ENCODE results near the gene CRHR1. TPM values are rescaled to one million over a fixed set of nuclear protein-coding genes. Genes with fewer than 3 reads are reported as not detected.

CRHR1 gene
- total RNA-seq, 4 donors from 2014 or later: 0.26 to 0.89 (median 0.76) TPM

DNA sequence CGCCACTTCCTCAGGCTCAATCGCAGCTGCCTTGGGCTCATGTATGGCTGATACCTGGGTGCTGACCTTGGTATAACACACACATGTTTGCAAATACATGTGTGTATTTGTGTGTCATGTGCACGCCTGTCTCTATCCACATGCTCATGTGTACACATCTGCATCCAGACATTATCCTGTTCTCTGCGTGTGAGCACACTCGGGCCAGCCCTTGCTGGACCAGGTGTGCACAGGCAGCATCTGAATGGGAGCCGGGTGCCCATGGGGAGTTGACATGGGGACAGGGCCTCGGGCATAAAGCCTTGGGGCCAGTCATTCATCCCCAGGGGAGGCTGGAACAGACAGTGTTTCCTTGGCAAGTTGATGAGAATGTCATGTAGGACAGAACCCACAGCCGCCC lies 29.1 kb upstream of the CRHR1 start:
- DNase-seq (ENCODE audit: low spot score in 2 of 2): no peak
- H3K4me1 ChIP-seq: no peaks in the 10 kb centered on the region
- TF ChIP-seq POLR2AphosphoS5 (IDR thresholded peaks at IDR 0.05) (no peak), POLR2A (IDR thresholded peaks at IDR 0.05) (no peak), EP300 (IDR thresholded peaks at IDR 0.05) (no peak)
- TF ChIP-seq, protein P1, sequence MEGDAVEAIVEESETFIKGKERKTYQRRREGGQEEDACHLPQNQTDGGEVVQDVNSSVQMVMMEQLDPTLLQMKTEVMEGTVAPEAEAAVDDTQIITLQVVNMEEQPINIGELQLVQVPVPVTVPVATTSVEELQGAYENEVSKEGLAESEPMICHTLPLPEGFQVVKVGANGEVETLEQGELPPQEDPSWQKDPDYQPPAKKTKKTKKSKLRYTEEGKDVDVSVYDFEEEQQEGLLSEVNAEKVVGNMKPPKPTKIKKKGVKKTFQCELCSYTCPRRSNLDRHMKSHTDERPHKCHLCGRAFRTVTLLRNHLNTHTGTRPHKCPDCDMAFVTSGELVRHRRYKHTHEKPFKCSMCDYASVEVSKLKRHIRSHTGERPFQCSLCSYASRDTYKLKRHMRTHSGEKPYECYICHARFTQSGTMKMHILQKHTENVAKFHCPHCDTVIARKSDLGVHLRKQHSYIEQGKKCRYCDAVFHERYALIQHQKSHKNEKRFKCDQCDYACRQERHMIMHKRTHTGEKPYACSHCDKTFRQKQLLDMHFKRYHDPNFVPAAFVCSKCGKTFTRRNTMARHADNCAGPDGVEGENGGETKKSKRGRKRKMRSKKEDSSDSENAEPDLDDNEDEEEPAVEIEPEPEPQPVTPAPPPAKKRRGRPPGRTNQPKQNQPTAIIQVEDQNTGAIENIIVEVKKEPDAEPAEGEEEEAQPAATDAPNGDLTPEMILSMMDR (IDR thresholded peaks at IDR 0.05): no peak
- H3K27me3 ChIP-seq: peaks cover 64% of the 10 kb centered on the region
- H3K4me3 ChIP-seq: no peak overlapping the region
- no peak overlapping the region for H3K27ac ChIP-seq
- no peaks in the 10 kb centered on the region for H3K36me3 ChIP-seq
- WGBS: 82% methylated on average over 8 of the region's 8 CpGs
- H3K9me3 ChIP-seq: no peaks in the 10 kb centered on the region

DNA sequence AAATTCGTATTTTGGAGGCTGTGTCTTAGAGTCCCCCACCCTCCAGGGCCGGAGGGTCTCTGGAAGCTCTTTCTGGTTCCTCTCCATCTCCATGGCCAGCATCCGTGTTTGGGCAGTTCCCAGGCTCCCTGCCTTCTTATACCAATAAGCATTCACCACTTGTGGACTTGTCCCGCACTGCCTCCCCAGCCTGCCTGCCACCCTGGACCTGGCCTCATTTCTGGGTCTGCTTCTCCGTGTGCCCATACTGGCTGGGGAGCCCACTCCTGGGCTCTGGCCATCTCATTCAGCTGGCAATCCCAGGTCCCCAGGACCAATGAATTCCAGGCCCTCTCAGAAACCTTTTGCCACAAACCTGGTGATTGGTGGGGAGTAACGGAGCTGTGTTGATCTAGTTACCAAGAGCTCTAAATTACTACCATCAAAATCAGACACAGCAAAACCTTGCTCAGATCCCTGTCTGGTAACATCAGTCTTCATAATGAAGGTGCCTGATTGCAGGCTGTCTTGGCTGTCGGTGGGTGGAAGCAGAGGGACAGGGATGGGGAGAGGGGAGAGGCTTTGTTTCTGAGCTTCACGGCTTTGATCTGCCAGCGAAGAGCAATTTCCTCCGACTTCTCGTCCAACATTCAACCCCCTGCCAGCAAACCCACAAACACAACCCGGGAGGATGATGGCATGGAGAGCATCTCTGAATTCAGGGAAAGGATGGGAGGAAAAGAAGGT lies 27.7 kb upstream of the CRHR1 start:
- 47% methylated on average over 12 of the region's 12 CpGs for WGBS
- H3K4me1 ChIP-seq: no peaks in the 10 kb centered on the region
- peaks cover 56% of the 10 kb centered on the region for H3K27me3 ChIP-seq
- H3K9me3 ChIP-seq: no peaks in the 10 kb centered on the region
- no peak overlapping the region for H3K4me3 ChIP-seq
- no peak overlapping the region for H3K27ac ChIP-seq
- no peaks in the 10 kb centered on the region for H3K36me3 ChIP-seq
- DNase-seq (ENCODE audit: low spot score in 2 of 2): no peak
- TF ChIP-seq POLR2A (IDR thresholded peaks at IDR 0.05): no peak
- TF ChIP-seq, protein P1 (IDR thresholded peaks at IDR 0.05): no peak
- no peak for TF ChIP-seq POLR2AphosphoS5 (IDR thresholded peaks at IDR 0.05)
- TF ChIP-seq EP300 (IDR thresholded peaks at IDR 0.05): no peak

DNA sequence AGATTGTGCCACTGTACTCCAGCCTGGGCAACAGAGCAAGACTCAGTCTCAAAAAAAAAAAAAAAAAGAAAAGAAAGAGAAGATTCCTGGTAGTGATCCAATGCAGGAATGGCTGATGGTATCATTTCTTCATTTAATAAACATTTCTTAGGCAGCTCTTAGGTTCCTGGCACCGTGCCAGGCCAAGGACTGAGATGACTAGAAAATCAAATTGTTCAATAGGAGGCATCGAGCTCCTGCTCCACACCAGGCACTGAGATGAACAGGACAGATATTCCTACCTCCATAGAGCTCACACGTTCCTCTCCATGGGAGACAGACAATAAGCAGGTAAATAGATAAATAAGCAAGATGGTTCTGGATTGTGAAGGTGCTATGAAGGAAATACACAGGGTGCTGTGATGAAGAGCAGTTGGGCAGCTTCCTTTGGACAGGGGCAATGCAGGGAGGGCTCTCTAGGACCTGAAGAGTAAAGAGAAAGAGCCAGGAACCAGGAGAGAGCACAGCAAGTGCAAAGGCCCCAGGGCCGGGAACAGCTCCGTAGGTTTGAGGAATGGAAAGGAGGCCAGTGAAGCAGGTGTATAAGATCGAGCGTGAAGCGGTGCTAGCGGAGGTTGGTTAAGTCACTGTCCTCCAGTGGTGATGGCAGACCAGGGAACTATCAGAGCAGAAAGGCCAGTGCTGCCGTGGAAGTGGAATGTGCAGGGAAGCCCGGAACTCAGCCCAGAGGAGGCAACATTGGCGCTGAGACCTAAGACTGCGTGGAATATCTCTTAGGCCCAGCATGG lies 26.5 kb upstream of the CRHR1 start:
- H3K27ac ChIP-seq: no peak overlapping the region
- WGBS: 79% methylated on average over 13 of the region's 13 CpGs
- TF ChIP-seq EP300 (IDR thresholded peaks at IDR 0.05) (no peak), POLR2A (IDR thresholded peaks at IDR 0.05) (no peak), POLR2AphosphoS5 (IDR thresholded peaks at IDR 0.05) (no peak)
- TF ChIP-seq, protein P1 (IDR thresholded peaks at IDR 0.05): no peak
- H3K36me3 ChIP-seq: no peaks in the 10 kb centered on the region
- H3K9me3 ChIP-seq: no peaks in the 10 kb centered on the region
- no peak for DNase-seq (ENCODE audit: low spot score in 2 of 2)
- H3K4me1 ChIP-seq: no peaks in the 10 kb centered on the region
- no peak overlapping the region for H3K4me3 ChIP-seq
- H3K27me3 ChIP-seq: peaks cover 51% of the 10 kb centered on the region

DNA sequence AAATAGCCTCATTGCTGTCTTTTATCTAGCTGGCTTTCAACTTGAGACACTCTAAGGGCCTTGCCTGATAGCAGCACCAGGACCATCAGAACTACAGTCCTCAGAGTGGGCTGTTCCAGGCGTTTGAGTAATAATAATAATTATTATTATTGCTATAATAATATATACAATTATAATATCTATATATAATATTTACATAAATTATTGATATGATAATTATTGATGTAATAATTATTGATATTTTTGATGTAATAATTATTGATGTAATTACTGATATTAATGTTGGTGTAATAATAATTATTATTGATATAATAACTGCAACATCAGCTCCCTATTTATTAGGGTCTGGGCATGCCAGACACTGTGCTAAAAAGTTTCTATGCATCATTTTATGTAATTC lies 25.6 kb upstream of the CRHR1 start:
- no peak for DNase-seq (ENCODE audit: low spot score in 2 of 2)
- no peaks in the 10 kb centered on the region for H3K36me3 ChIP-seq
- H3K9me3 ChIP-seq: no peaks in the 10 kb centered on the region
- H3K4me1 ChIP-seq: no peaks in the 10 kb centered on the region
- peaks cover 51% of the 10 kb centered on the region for H3K27me3 ChIP-seq
- 62% methylated on average over 1 of the region's 1 CpG for whole genome bisulfite sequencing
- H3K4me3 ChIP-seq: no peak overlapping the region
- TF ChIP-seq, protein P1 (IDR thresholded peaks at IDR 0.05): no peak
- TF ChIP-seq POLR2AphosphoS5 (IDR thresholded peaks at IDR 0.05) (no peak), EP300 (IDR thresholded peaks at IDR 0.05) (no peak), POLR2A (IDR thresholded peaks at IDR 0.05) (no peak)
- H3K27ac ChIP-seq: no peak overlapping the region

GRCh38 chr17:45759761-45760160 lies 24.4 kb upstream of the CRHR1 start:
- no peak overlapping the region for H3K27ac ChIP-seq
- peaks cover 52% of the 10 kb centered on the region for H3K27me3 ChIP-seq
- H3K4me1 ChIP-seq: no peaks in the 10 kb centered on the region
- H3K36me3 ChIP-seq: no peaks in the 10 kb centered on the region
- TF ChIP-seq POLR2AphosphoS5 (IDR thresholded peaks at IDR 0.05) (no peak), POLR2A (IDR thresholded peaks at IDR 0.05) (no peak), EP300 (IDR thresholded peaks at IDR 0.05) (no peak)
- TF ChIP-seq, protein P1 (IDR thresholded peaks at IDR 0.05): no peak
- 66% methylated on average over 3 of the region's 3 CpGs for WGBS
- H3K4me3 ChIP-seq: no peak overlapping the region
- DNase-seq (ENCODE audit: low spot score in 2 of 2): no peak
- no peaks in the 10 kb centered on the region for H3K9me3 ChIP-seq
